ENCODE measurements around the gene TMEM108. TPM values are rescaled to one million over a fixed set of nuclear protein-coding genes. Genes with fewer than 3 reads are reported as not detected.
A peak's percentile ranks its signal among the peaks of the same experiment; 100 is the strongest.

TMEM108 gene
- total and polyA plus RNA-seq, 10 of the 15 experiments (the other 5 are each of a cell fraction or from before 2014, with no cell fraction given) = 0.02 to 0.58 (median 0.12) TPM; not detected in 5

- SMC1A ChIA-PET (ENCODE audit: uncharacterized antibody, unreplicated experiment) = no interaction called here
- Histone ChIP-seq H3K9me3 (replicated peaks; ENCODE audit: control insufficient read depth, insufficient read depth, low read length) (no peaks in the 10 kb centered on the region), H4K20me1 (ENCODE audit: control insufficient read depth, insufficient read depth) (no peaks in the 10 kb centered on the region), H3K4me3 (no peak overlapping the region), H3K27ac (ENCODE audit: control insufficient read depth, insufficient read depth) (no peak overlapping the region; the same call in 1 of the 2 replicates), H3K27me3 (replicated peaks in 1 of 2; ENCODE audit: control insufficient read depth in 2 of 2, insufficient read depth in 2 of 2, low read length in 1 of 2) (no peaks in the 10 kb centered on the region), H3K4me1 (ENCODE audit: control insufficient read depth, insufficient read depth, low read length) (peaks cover 22% of the 10 kb centered on the region), H3K9ac (ENCODE audit: control insufficient read depth, insufficient read depth, low read length) (no peak overlapping the region), H3K36me3 (ENCODE audit: control insufficient read depth in 2 of 2, insufficient read depth in 2 of 2, low read length in 1 of 2) (no peaks in the 10 kb centered on the region), H2AFZ (ENCODE audit: control insufficient read depth, low read depth, low read length) (no peak overlapping the region), H3K4me2 (ENCODE audit: control insufficient read depth, insufficient read depth) (peak overlapping the region; percentile 1; the same call in 1 of the 2 replicates), H3K79me2 (ENCODE audit: control insufficient read depth, insufficient read depth, low read length) (no peaks in the 10 kb centered on the region)
- in situ Hi-C loops (cut with MboI) (no loop called here), intact Hi-C loops (cut with micrococcal nuclease; ENCODE audit: unreplicated experiment) (no loop called here)
- RAD21 ChIA-PET (ENCODE audit: unreplicated experiment) = no interaction called here
- CTCF ChIA-PET = no interaction called here
- ATAC-seq (peak; percentile 84), DNase-seq (ENCODE audit: low read depth, low spot score) (peak; percentile 52), FAIRE-seq (peak; percentile 80)
- POLR2A ChIA-PET = no interaction called here
- no TSS peak for BruUV-seq (replicated peaks)
- 6% methylated on average over 1 of the region's 1 CpG for WGBS (ENCODE audit: insufficient coverage, insufficient replicate concordance, low lambda C conversion rate, missing lambda C conversion rate)
- TF ChIP-seq ZNF622 (IDR thresholded peaks at IDR 0.05) = no peak
- no peak for TF ChIP-seq NRF1 (conservative IDR thresholded peaks at IDR 0.05; ENCODE audit: low read depth, low read length)
- TF ChIP-seq CHD2 (IDR thresholded peaks at IDR 0.05; ENCODE audit: borderline replicate concordance, low read depth, low read length) = no peak
- TF ChIP-seq NR2C2 (IDR thresholded peaks at IDR 0.05; ENCODE audit: borderline replicate concordance, control insufficient read depth, insufficient read length, low read depth) = no peak
- no peak for TF ChIP-seq HDAC2 (IDR thresholded peaks at IDR 0.05)
- no peak for TF ChIP-seq YY1 (IDR thresholded peaks at IDR 0.05; ENCODE audit: low read depth, low read length)
- TF ChIP-seq ZBTB33 (IDR thresholded peaks at IDR 0.05) = no peak
- no peak for TF ChIP-seq IRF3 (IDR thresholded peaks at IDR 0.05)
- peak; percentile 98 to 99 for TF ChIP-seq IKZF2 (IDR thresholded peaks at IDR 0.05)
- TF ChIP-seq SIX5 (IDR thresholded peaks at IDR 0.05; ENCODE audit: low read depth, low read length, severe bottlenecking) = no peak
- peak; percentile 70 for TF ChIP-seq TCF12 (IDR thresholded peaks at IDR 0.05; ENCODE audit: low read depth, low read length)
- no peak for TF ChIP-seq RCOR1 (conservative IDR thresholded peaks at IDR 0.05; ENCODE audit: low read depth, low read length)
- TF ChIP-seq CHD1 (IDR thresholded peaks at IDR 0.05; ENCODE audit: low read depth, low read length) = no peak
- no peak for TF ChIP-seq PAX8 (IDR thresholded peaks at IDR 0.05)
- no peak for TF ChIP-seq ASH2L (IDR thresholded peaks at IDR 0.05; ENCODE audit: borderline replicate concordance, low read depth)
- TF ChIP-seq HSF1 (IDR thresholded peaks at IDR 0.05; ENCODE audit: low read depth, low read length) = no peak
- no peak for TF ChIP-seq MYC (IDR thresholded peaks at IDR 0.05; ENCODE audit: insufficient read depth, insufficient read length, insufficient replicate concordance, low read length, severe bottlenecking)
- TF ChIP-seq CEBPB (IDR thresholded peaks at IDR 0.05; ENCODE audit: borderline replicate concordance in 1 of 2, low read depth in 2 of 2, low read length in 2 of 2) = no peak
- TF ChIP-seq CBX5 (IDR thresholded peaks at IDR 0.05; ENCODE audit: low read depth) = no peak
- TF ChIP-seq EP300 (IDR thresholded peaks at IDR 0.05; ENCODE audit: borderline replicate concordance in 1 of 2, control insufficient read depth in 1 of 2, low read depth in 2 of 2, low read length in 2 of 2) = peak in 1 of 2 experiments; percentile 92; a peak in 3 of 4 replicates
- TF ChIP-seq BHLHE40 (IDR thresholded peaks at IDR 0.05; ENCODE audit: borderline replicate concordance in 1 of 2, low read depth in 2 of 2, low read length in 1 of 2) = peak in 1 of 2 experiments; percentile 45; a peak in 1 of 4 replicates
- TF ChIP-seq ZNF384 (IDR thresholded peaks at IDR 0.05; ENCODE audit: borderline replicate concordance, low read depth, low read length) = no peak
Observed at GRCh38 chr3:133138017-133138416, 99.8 kb downstream of the TMEM108 start.

All from GM12878 (cell line).